NCI-H2227 (cell line): Measurements from ENCODE around the gene ELF1.

Source experiments
- DNase-seq: peaks from one replicate; lab custom pipeline; 2025; ENCODE audit not compliant: unreplicated experiment; lab: John Stamatoyannopoulos, UW

Gene ELF1

GRCh38 chr13:41007744-41008128 is 11.4 kb downstream of the ELF1 start:
- DNase-seq = no peak

GRCh38 chr13:41006978-41007743 is 12.0 kb downstream of the ELF1 start:
- DNase-seq = no peak

GRCh38 chr13:41006306-41006705 is 12.8 kb downstream of the ELF1 start:
- DNase-seq = no peak

GRCh38 chr13:41005704-41006103 is 13.4 kb downstream of the ELF1 start:
- DNase-seq = no peak

GRCh38 chr13:41004875-41005693 is 14.0 kb downstream of the ELF1 start:
- DNase-seq = no peak

GRCh38 chr13:41002606-41003005 is 16.5 kb downstream of the ELF1 start:
- no peak for DNase-seq

- DNase-seq = no peak
Observed at GRCh38 chr13:41001695-41002094, 17.4 kb downstream of the ELF1 start.

- DNase-seq = no peak
Observed at GRCh38 chr13:40999416-40999815, 19.7 kb downstream of the ELF1 start.

GRCh38 chr13:40996426-40997092 is 22.6 kb downstream of the ELF1 start:
- no peak for DNase-seq

- DNase-seq = no peak
Observed at GRCh38 chr13:40995997-40996396, 23.1 kb downstream of the ELF1 start.

- no peak for DNase-seq
Observed at GRCh38 chr13:40994581-40995230, 24.4 kb downstream of the ELF1 start.

- no peak for DNase-seq
Observed at GRCh38 chr13:40993987-40994386, 25.1 kb downstream of the ELF1 start.

- no peak for DNase-seq
Observed at GRCh38 chr13:40992678-40993518, 26.2 kb downstream of the ELF1 start.

- no peak for DNase-seq
Observed at GRCh38 chr13:40987606-40988280, 31.4 kb downstream of the ELF1 start.

GRCh38 chr13:40986101-40986856 is 32.8 kb downstream of the ELF1 start:
- DNase-seq = no peak

GRCh38 chr13:40985381-40986100 is 33.6 kb downstream of the ELF1 start:
- no peak for DNase-seq

GRCh38 chr13:40984668-40985366 is 34.3 kb downstream of the ELF1 start:
- DNase-seq = no peak
